Retinal pigment epithelial cell (primary cell): Measurements from ENCODE around the gene FADS6.
"Not testable (repeated sequence)": the region's sequence is repeated elsewhere in the genome, so short reads cannot be mapped to it uniquely, and the experiment has no call there.

Experiments used
- DNase-seq: peaks from one replicate; pipeline ENCODE4 v3.0.0-alpha.2; 2010; ENCODE audit warnings: low read depth
- H3K4me3 ChIP-seq: 2 replicates; pipeline ENCODE4 v1.5.1; 2011; ENCODE audit warnings: mild to moderate bottlenecking, low read length, control low read depth, moderate library complexity
- TF ChIP-seq, protein P1 (sequence below): conservative IDR thresholded peaks from 2 replicates; pipeline ENCODE4 v1.5.1; 2011; ENCODE audit warnings: low read depth, low read length, control low read depth, inconsistent platforms

FADS6 gene

DNA sequence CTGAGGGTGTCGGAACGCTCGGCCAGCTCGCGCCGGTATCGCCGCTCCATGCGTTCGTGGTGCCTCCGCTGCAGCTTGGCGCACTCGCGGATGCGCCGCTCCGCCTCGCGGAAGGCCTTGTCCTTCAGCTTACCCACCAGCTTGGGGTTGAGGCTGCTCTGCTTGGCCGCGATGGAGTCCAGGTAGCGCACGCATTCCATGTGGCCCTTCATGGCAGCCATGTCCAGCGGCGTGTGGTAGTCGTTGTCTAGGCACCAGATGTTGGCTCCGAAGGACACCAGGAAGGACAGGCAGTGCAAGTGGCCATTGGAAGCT, 26.8 kb upstream of the FADS6 start:
- TF ChIP-seq, protein P1, sequence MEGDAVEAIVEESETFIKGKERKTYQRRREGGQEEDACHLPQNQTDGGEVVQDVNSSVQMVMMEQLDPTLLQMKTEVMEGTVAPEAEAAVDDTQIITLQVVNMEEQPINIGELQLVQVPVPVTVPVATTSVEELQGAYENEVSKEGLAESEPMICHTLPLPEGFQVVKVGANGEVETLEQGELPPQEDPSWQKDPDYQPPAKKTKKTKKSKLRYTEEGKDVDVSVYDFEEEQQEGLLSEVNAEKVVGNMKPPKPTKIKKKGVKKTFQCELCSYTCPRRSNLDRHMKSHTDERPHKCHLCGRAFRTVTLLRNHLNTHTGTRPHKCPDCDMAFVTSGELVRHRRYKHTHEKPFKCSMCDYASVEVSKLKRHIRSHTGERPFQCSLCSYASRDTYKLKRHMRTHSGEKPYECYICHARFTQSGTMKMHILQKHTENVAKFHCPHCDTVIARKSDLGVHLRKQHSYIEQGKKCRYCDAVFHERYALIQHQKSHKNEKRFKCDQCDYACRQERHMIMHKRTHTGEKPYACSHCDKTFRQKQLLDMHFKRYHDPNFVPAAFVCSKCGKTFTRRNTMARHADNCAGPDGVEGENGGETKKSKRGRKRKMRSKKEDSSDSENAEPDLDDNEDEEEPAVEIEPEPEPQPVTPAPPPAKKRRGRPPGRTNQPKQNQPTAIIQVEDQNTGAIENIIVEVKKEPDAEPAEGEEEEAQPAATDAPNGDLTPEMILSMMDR: no peak
- no peak overlapping the region for H3K4me3 ChIP-seq
- DNase-seq: no peak

DNA sequence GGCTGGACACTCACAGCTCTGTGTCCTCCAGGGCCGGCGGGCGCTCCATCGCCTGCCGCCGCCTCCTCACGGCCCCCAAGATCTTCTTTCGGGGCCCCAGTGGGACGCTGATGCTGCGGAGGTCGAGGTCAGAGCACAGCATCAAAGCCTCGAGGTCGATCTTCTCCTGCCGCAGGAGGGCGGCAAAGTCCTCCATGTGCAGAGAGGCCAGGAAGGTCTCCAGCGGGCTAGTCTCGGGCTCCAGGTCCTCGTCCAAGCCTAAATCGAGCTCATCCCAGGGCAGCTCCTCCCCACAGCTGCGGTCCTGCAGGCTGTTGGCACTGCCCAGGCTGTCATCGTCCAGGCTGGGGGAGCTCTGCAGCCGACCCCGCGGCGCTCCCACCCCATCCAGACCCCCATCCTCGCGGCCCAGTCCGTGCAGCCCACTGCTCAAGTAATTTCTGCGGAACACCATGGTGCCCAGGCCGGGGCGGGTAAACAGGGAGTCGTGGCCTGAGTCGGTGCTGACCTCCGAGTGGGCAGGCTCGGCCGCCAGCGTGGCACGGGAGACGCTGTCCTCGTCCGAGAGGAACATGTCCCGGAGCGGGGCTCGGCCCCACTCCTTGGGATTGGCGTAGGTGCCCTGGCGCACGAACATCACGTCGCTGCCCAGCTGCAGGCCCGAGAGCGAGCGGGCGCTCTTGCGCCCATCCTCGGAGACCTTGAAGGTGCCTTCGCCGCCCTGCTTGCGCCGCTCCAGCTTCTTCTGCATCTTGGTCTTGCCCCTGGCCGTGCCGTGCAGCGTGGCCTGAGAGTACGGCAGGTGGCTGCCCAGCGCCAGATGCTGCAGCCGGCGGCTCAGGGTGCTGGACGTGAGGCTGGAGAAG, 26.2 kb upstream of the FADS6 start:
- TF ChIP-seq, protein P1: peak; percentile 29
- no peak overlapping the region for H3K4me3 ChIP-seq
- no peak for DNase-seq

DNA sequence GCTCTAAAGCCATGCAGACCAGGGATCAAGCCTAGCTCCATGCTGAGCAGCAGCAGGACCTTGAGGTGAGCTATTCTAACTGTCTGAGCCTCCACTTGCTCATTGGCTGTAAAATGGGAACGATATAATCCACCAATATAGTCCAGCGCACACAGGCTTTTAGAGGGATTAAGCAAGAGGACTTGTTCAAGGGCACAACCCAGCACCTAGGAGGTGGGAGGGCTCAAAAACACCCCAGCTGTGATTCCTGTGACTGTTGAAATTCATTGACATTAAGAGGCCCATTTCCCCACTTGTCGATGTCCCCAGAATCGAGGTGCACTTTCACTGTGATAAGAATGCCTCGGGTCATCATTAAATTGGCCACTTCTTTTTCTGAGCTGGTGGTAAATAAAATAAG, 25.5 kb upstream of the FADS6 start:
- no peak for DNase-seq
- TF ChIP-seq, protein P1: no peak

DNA sequence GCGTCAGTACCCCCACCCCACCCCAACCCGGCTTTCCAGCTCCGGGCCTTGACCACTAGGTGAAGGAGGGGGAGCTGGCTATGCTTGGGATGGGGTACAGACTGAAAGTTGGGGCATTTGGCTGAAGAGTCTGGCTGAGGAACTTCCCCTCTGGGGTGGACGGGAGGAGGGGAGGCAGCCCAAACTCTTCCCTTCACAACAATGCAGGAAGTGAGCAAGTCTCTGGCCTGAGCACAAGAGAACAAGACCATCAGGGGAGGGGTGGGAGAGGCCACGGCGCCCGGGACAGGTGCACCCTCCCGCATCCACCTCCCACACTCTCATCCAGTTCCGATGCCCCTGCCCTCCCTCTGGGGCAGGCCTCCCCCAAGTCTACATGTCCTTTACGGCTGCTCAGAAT, 24.0 kb upstream of the FADS6 start:
- no peak for DNase-seq
- no peak overlapping the region for H3K4me3 ChIP-seq
- TF ChIP-seq, protein P1: no peak

More for the DNA sequence above, 25.5 kb upstream of the FADS6 start:
- no peak overlapping the region for H3K4me3 ChIP-seq

DNA sequence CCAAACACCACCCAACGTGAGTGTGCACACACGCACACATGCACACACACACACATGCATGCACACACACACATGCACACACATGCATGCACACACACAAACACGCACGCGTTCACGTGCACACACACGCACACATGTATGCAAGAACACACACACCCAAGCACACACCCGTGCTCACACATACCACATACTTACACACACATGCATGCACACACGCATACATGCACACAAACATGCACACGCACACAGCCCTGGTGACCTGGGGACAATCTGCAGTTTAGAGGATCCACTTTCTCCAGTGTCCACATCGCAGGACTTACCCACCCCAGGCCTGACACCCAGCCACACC, 23.4 kb upstream of the FADS6 start:
- no peak for DNase-seq
- H3K4me3 ChIP-seq: no peak overlapping the region
- TF ChIP-seq, protein P1: no peak

DNA sequence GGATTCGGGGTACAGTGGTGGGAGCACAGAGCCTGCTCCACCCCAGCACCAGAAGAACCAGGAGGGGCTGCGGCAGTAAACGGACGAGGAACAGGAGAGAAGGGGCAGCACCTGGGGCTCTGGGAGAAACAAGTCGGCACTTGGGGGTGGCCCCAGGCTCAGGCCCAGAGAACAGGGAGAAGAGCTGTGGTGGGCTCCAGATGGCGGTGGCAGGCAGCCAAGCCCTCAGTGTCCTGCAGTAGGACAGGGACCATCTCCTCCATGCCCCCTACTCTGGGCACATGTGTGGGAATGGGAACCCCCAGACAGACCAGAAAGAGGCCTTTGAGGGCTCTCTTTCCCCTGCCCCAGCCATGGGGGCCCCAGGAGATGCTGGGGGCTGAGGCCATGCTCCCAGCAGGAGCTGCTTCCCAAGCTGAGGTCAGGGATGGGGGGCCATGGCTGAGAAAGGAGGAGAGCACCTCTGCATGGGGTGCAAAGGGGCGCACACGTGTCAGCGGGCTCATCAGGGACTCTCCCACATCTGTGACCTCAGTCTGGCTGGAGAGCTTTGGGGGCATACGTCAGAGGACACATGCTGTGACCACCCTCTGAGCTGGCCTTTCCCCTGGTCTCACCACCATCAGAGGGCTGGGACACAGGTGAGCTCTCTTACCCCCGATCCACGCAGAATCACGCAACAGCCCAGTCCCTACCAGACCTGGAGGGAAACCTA, 22.9 kb upstream of the FADS6 start:
- no peak overlapping the region for H3K4me3 ChIP-seq
- no peak for DNase-seq
- TF ChIP-seq, protein P1: no peak

DNA sequence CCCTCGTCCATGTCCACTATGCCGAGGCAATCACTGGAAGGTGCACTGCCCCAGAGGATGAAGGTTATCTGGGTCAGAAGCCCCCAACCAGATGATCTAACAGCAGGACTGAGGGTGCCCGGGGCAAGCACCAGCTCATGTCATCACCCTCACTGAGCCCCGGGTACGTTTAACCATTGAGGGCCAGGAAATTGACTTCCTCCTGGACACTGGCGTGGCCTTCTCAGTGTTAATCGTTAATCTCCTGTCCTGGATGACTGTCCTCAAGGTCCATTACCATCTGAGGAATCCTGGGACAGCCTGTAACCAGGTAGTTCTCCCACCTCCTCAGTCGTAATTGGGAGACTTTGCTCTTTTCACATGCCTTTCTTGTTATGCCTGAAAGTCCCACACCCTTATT, 18.0 kb upstream of the FADS6 start:
- H3K4me3 ChIP-seq, DNase-seq: not testable (repeated sequence)

DNA sequence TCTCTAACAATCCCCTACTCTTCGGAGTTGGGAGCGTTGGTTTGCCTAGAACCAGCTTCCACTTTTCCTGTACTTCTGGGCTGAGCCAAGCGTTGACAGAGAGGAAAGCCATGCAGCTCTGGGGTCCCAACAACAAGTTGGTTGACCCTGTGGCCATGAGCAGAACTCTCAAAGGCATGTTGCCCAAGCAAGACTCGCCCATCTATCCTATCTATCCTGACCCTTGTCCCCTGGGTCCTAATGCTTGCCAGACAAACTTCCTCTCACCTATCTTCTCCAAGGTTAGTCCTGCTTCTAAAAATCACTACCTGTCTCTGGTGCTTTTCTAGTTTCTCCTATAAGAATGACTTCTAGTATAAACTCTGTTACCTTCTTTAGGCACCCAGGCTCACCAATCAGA, 15.7 kb upstream of the FADS6 start:
- DNase-seq, H3K4me3 ChIP-seq: not testable (repeated sequence)
